Measurements from ENCODE around the gene TMBIM4. TPM values are rescaled to one million over a fixed set of nuclear protein-coding genes. Genes with fewer than 3 reads are reported as not detected.
A peak's percentile ranks its signal among the peaks of the same experiment; 100 is the strongest.

The TMBIM4 gene
- total RNA-seq, 1 experiment from 2014 or later: 60.3 TPM

DNA sequence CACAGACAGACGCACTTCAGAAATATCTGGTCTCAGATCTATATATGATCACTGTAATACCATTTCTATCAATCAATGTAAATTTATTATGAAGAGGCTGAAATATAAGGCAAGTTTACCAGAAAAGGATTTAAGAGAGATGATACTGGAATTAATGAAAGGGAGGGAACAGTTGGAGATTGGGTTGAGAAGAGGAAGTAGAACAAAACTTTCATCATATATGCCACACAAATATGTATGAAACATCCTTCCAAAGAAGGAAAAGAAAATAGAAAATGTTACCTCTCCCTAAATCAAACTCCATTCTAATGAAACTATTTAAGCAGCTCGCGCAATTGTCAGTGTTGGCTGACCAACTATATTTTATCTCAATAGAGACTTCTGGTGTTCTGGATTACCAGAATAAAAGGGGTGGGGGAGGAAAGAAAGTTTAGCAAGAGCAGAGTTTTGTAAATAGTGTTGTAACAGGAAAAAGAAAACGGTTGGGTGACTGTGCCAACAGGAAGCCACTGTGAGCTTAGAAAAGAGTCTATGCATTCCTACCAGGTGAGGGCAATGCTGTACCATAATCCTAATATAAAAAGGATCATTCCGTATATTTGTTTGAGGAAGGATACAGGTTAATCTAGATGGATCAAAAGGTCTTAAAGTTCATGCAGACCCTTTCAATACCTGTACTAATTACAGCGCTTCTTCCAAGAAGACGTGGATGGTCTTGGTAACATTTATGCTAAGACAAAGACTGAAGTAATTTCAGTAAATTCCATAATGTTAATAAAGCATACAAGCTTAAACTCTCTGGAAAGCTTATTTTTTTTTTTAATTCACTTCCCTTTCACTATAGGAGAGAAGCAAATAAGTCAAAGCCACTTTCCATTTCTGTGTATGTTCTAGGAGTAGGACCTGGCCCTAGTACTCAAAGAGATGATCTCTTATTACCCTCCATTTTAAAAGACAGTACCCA lies 24.7 kb downstream of the TMBIM4 start:
- peak; percentile 60 to 61 for TF ChIP-seq CTCF (IDR thresholded peaks at IDR 0.05; ENCODE audit: insufficient read depth in 1 of 2, low read depth in 1 of 2, low read length in 1 of 2, severe bottlenecking in 1 of 2, unreplicated experiment in 1 of 2)
- Histone ChIP-seq H3K4me3 (ENCODE audit: low read depth, low read length) (no peak overlapping the region), H3K4me1 (0 out of 2 replicates have a peak, but pooled peaks cover 4% of the 10 kb centered on the region), H3K27me3 (replicated peaks; ENCODE audit: control insufficient read depth, insufficient read depth, low read length) (no peaks in the 10 kb centered on the region), H3K36me3 (ENCODE audit: control insufficient read depth, insufficient read depth, low read length) (no peaks in the 10 kb centered on the region; the same call in 1 of the 2 replicates), H3K9me3 (peaks cover 19% of the 10 kb centered on the region)
- intact Hi-C loops (cut with micrococcal nuclease; ENCODE audit: unreplicated experiment): loop anchor here (1.0 to 10.0 kb wide), 4 partner anchors 24 to 550 kb away; partner anchors contain the start of gene TMBIM4
- Mint-ChIP-seq H3K4me1 (ENCODE audit: low read depth, unreplicated experiment) (no peaks in the 10 kb centered on the region), H3K4me3 (ENCODE audit: unreplicated experiment) (no peak overlapping the region), H3K9me3 (ENCODE audit: unreplicated experiment) (peaks cover 14% of the 10 kb centered on the region), H3K27me3 (ENCODE audit: insufficient read depth, unreplicated experiment) (no peaks in the 10 kb centered on the region), H3K27ac (ENCODE audit: unreplicated experiment) (no peak overlapping the region), H3K36me3 (ENCODE audit: insufficient read depth, unreplicated experiment) (peaks cover 11% of the 10 kb centered on the region)
- POLR2A ChIA-PET: interaction anchor here (0.6 to 1.0 kb wide), 2 partner anchors 24 to 219 kb away, joined by 3 to 4 read pairs; no protein-coding TSS in a partner anchor
- DNase-seq: peak in 1 of 2 experiments; percentile 60
- BruUV-seq (replicated peaks): no TSS peak
- CTCF ChIA-PET: interaction anchor here (0.6 to 1.4 kb wide), 7 partner anchors 14 to 429 kb away, joined by 3 to 16 read pairs (median 4); partner anchors contain the start of genes HELB, LLPH and TMBIM4

- H3K27me3 Mint-ChIP-seq (ENCODE audit: insufficient read depth, unreplicated experiment): no peaks in the 10 kb centered on the region
- H3K36me3 ChIP-seq (ENCODE audit: control insufficient read depth, insufficient read depth, low read length): peaks cover 1% of the 10 kb centered on the region; the same call in 1 of the 2 replicates
- H3K4me1 ChIP-seq: 0 out of 2 replicates have a peak, but pooled peaks cover 4% of the 10 kb centered on the region
- intact Hi-C loops (cut with micrococcal nuclease; ENCODE audit: unreplicated experiment): loop anchor here (2.0 to 10.0 kb wide), 2 partner anchors 265 to 551 kb away; no protein-coding TSS in a partner anchor
- H3K9me3 Mint-ChIP-seq (ENCODE audit: unreplicated experiment): peaks cover 23% of the 10 kb centered on the region
- H3K27ac Mint-ChIP-seq (ENCODE audit: unreplicated experiment): no peak overlapping the region
- H3K4me3 ChIP-seq (ENCODE audit: low read depth, low read length): no peak overlapping the region
- H3K4me3 Mint-ChIP-seq (ENCODE audit: unreplicated experiment): no peak overlapping the region
- ChIA-PET POLR2A (no interaction called here), CTCF (no interaction called here)
- no peak for DNase-seq
- H3K9me3 ChIP-seq: peaks cover 22% of the 10 kb centered on the region
- H3K27me3 ChIP-seq (replicated peaks; ENCODE audit: control insufficient read depth, insufficient read depth, low read length): no peaks in the 10 kb centered on the region
- H3K4me1 Mint-ChIP-seq (ENCODE audit: low read depth, unreplicated experiment): no peaks in the 10 kb centered on the region
- peaks cover 20% of the 10 kb centered on the region for H3K36me3 Mint-ChIP-seq (ENCODE audit: insufficient read depth, unreplicated experiment)
- no TSS peak for BruUV-seq (replicated peaks)
- no peak for TF ChIP-seq CTCF (IDR thresholded peaks at IDR 0.05; ENCODE audit: insufficient read depth in 1 of 2, low read depth in 1 of 2, low read length in 1 of 2, severe bottlenecking in 1 of 2, unreplicated experiment in 1 of 2)
Measured at GRCh38 chr12:66143868-66144267, 25.9 kb downstream of the TMBIM4 start.

DNA sequence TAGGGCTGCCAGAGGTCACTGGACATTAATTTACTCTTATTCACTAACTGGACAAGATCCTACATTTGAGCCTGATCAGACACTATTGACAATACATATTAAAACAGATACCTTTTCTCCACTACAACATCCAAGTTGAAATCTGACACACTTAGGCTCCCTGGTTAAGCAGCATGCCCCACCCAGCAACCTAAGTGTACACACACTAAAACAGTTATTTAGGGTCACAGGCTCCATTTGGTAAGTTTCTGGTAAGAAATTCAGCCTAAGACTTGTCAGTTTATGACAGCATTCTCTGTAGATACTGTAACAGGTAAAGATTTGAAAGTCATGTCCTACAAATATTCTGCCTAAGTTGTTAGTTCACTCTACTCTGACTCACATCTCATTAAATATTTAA lies 27.0 kb downstream of the TMBIM4 start:
- intact Hi-C loops (cut with micrococcal nuclease; ENCODE audit: unreplicated experiment): loop anchor here (10.0 kb wide), 1 partner anchor 552 kb away; no protein-coding TSS in a partner anchor
- CTCF ChIA-PET: no interaction called here

More for the DNA sequence above, 27.0 kb downstream of the TMBIM4 start:
- Mint-ChIP-seq H3K4me3 (ENCODE audit: unreplicated experiment) (no peak overlapping the region), H3K27ac (ENCODE audit: unreplicated experiment) (no peak overlapping the region), H3K36me3 (ENCODE audit: insufficient read depth, unreplicated experiment) (peaks cover 20% of the 10 kb centered on the region), H3K27me3 (ENCODE audit: insufficient read depth, unreplicated experiment) (no peaks in the 10 kb centered on the region), H3K9me3 (ENCODE audit: unreplicated experiment) (peaks cover 23% of the 10 kb centered on the region), H3K4me1 (ENCODE audit: low read depth, unreplicated experiment) (no peaks in the 10 kb centered on the region)
- H3K9me3 ChIP-seq: peaks cover 22% of the 10 kb centered on the region
- H3K27me3 ChIP-seq (replicated peaks; ENCODE audit: control insufficient read depth, insufficient read depth, low read length): no peaks in the 10 kb centered on the region
- no peak for DNase-seq
- H3K4me1 ChIP-seq: 0 out of 2 replicates have a peak, but pooled peaks cover 4% of the 10 kb centered on the region
- POLR2A ChIA-PET: no interaction called here
- BruUV-seq (replicated peaks): no TSS peak
- H3K4me3 ChIP-seq (ENCODE audit: low read depth, low read length): no peak overlapping the region
- TF ChIP-seq CTCF (IDR thresholded peaks at IDR 0.05; ENCODE audit: insufficient read depth in 1 of 2, low read depth in 1 of 2, low read length in 1 of 2, severe bottlenecking in 1 of 2, unreplicated experiment in 1 of 2): no peak
- peaks cover 1% of the 10 kb centered on the region; the same call in 1 of the 2 replicates for H3K36me3 ChIP-seq (ENCODE audit: control insufficient read depth, insufficient read depth, low read length)

Measured in Caco-2 (cell line).